Endothelial cell of umbilical vein (primary cell): Measurements from ENCODE around the gene OGDH. TPM values are rescaled to one million over a fixed set of nuclear protein-coding genes. Genes with fewer than 3 reads are reported as not detected.

Experiments
- BruUV-seq: library from RNA; stranded (reverse); fragments of 400-500 nt; replicated peaks from 2 replicates; lab custom pipeline; 2021; lab: Mats Ljungman, UMichigan
- CTCF ChIA-PET: fragments of 300-600, 350-600 bp; sonication (Branson Sonifier 250); formaldehyde crosslinking; loops from one replicate; lab custom pipeline; 2021; ENCODE audit warnings: antibody characterized with exemption, inconsistent platforms; lab: Charles Lee
- POLR2A ChIA-PET: fragments of 300-600, 350-600 bp; sonication (Branson Sonifier 250); formaldehyde crosslinking; loops from one replicate; lab custom pipeline; 2021; ENCODE audit warnings: antibody characterized with exemption, inconsistent platforms; lab: Charles Lee
- DNase-seq: peaks from one replicate; pipeline ENCODE4 v3.0.0-alpha.2; 2011; ENCODE audit warnings: low read depth, low spot score
- FAIRE-seq: peaks from 2 replicates; lab custom pipeline; 2011; peaks lifted over from hg19 to GRCh38; lab: Jason Lieb, UNC
- H2AFZ ChIP-seq: 2 replicates; pipeline ENCODE4 v1.6.0; 2012; ENCODE audit warnings: low read depth, low read length, control low read depth, inconsistent platforms
- H3K27ac ChIP-seq: 2 replicates; pipeline ENCODE4 v1.5.1; 2011; ENCODE audit warnings: low read depth, mild to moderate bottlenecking, control low read depth, low read length, moderate library complexity; ENCODE audit not compliant: insufficient read depth
- H3K27me3 ChIP-seq, 2 experiments: 2 replicates each; pipeline versions ENCODE4 v1.6.0 to v1.6.1; 2011; ENCODE audit warnings: low read length in 2 of 2, mixed read lengths in 1 of 2; ENCODE audit not compliant: control insufficient read depth in 2 of 2, insufficient read depth in 2 of 2
- H3K36me3 ChIP-seq, 2 experiments: 2 replicates in 1 of 2; 3 replicates in 1 of 2; pipeline ENCODE4 v1.5.1; 2011; ENCODE audit warnings: low read length in 2 of 2, mild to moderate bottlenecking in 1 of 2, moderate library complexity in 1 of 2; ENCODE audit not compliant: control insufficient read depth in 2 of 2, insufficient read depth in 2 of 2; ENCODE audit errors: extremely low read depth in 1 of 2
- H3K4me1 ChIP-seq: 3 replicates; pipeline ENCODE4 v1.5.1; 2011; ENCODE audit warnings: mild to moderate bottlenecking, low read length; ENCODE audit not compliant: control insufficient read depth, insufficient read depth; ENCODE audit errors: extremely low read depth
- H3K4me2 ChIP-seq: 2 replicates; pipeline ENCODE4 v1.6.1; 2011; ENCODE audit warnings: low read length, control low read depth, mixed read lengths; ENCODE audit not compliant: insufficient read depth
- H3K4me3 ChIP-seq, 3 experiments: fragments of 200-600 bp in 1 of 3; sonication (generic), shearing (Covaris generic) in 1 of 3; replicated peaks in 1 of 3; 2 replicates each; pipeline ENCODE4 v1.5.1; 2011 to 2016; ENCODE audit warnings: control low read depth in 3 of 3, low read length in 3 of 3, mild to moderate bottlenecking in 2 of 3, inconsistent platforms in 1 of 3, low read depth in 1 of 3, moderate library complexity in 1 of 3; ENCODE audit not compliant: insufficient read depth in 1 of 3
- H3K79me2 ChIP-seq: 2 replicates; pipeline ENCODE4 v1.6.0; 2012; ENCODE audit warnings: low read length, inconsistent platforms; ENCODE audit not compliant: control insufficient read depth, insufficient read depth
- H3K9ac ChIP-seq: replicated peaks from 2 replicates; pipeline ENCODE3; 2011; ENCODE audit warnings: low read length, control low read depth; ENCODE audit not compliant: insufficient read depth; ENCODE audit errors: extremely low read depth
- H3K9me1 ChIP-seq: replicated peaks from 3 replicates; pipeline ENCODE4 v1.6.0; 2011; ENCODE audit warnings: mild to moderate bottlenecking, low read length; ENCODE audit not compliant: control insufficient read depth, insufficient read depth; ENCODE audit errors: extremely low read depth
- H3K9me3 ChIP-seq: replicated peaks from 2 replicates; pipeline ENCODE4 v1.5.1; 2012; ENCODE audit warnings: low read length, inconsistent platforms; ENCODE audit not compliant: control insufficient read depth, insufficient read depth
- H4K20me1 ChIP-seq: replicated peaks from 2 replicates; pipeline ENCODE3; 2011; ENCODE audit warnings: mild to moderate bottlenecking, low read length; ENCODE audit not compliant: control insufficient read depth, insufficient read depth; ENCODE audit errors: extremely low read depth
- CTCF ChIP-seq, 2 donors: IDR thresholded peaks; 1 replicate in 1 of 2; 2 replicates in 1 of 2; pipeline ENCODE4 v1.5.1; 2011; ENCODE audit warnings: low read length in 2 of 2, mild to moderate bottlenecking in 2 of 2, moderate library complexity in 2 of 2, control low read depth in 1 of 2, inconsistent platforms in 1 of 2, low read depth in 1 of 2; ENCODE audit not compliant: insufficient read depth in 1 of 2; ENCODE audit errors: extremely low read depth in 1 of 2
- EZH2 ChIP-seq: IDR thresholded peaks from 2 replicates; pipeline ENCODE4 v1.6.1; 2012; ENCODE audit warnings: borderline replicate concordance, low read depth, mild to moderate bottlenecking, moderate library complexity, low read length, inconsistent platforms; ENCODE audit not compliant: severe bottlenecking
- FOS ChIP-seq: IDR thresholded peaks from 2 replicates; pipeline ENCODE4 v1.6.1; 2011; ENCODE audit warnings: mild to moderate bottlenecking, low read length, moderate library complexity, borderline replicate concordance; ENCODE audit not compliant: insufficient read depth
- GATA2 ChIP-seq: IDR thresholded peaks from 2 replicates; pipeline ENCODE4 v1.7.0; 2011; ENCODE audit warnings: low read depth, mild to moderate bottlenecking, moderate library complexity, mixed read lengths, low read length; ENCODE audit not compliant: insufficient read length, insufficient read depth
- JUN ChIP-seq: IDR thresholded peaks from 2 replicates; pipeline ENCODE4 v1.6.1; 2011; ENCODE audit warnings: borderline replicate concordance, low read depth; ENCODE audit not compliant: insufficient read length, insufficient read depth
- MAX ChIP-seq: IDR thresholded peaks from 2 replicates; pipeline ENCODE4 v1.6.1; 2011; ENCODE audit not compliant: insufficient read depth, insufficient read length
- MYC ChIP-seq: IDR thresholded peaks from one replicate; pipeline ENCODE4 v1.6.1; 2011; ENCODE audit warnings: mild to moderate bottlenecking, low read depth, low read length
- POLR2A ChIP-seq: IDR thresholded peaks from 2 replicates; pipeline ENCODE4 v1.6.1; 2012; ENCODE audit warnings: low read depth, mild to moderate bottlenecking, control low read depth, low read length
- POLR2AphosphoS5 ChIP-seq: IDR thresholded peaks from 2 replicates; pipeline ENCODE4 v1.6.1; 2012; ENCODE audit warnings: low read depth, mild to moderate bottlenecking, control low read depth, low read length, moderate library complexity; ENCODE audit not compliant: insufficient read depth
- dilution Hi-C: fragments of 300-500 bp; cut with MboI; formaldehyde crosslinking; loops from one replicate; pipeline ENCODE4 v1.15.0; 2019; ENCODE audit warnings: low sequenced_read_pairs; ENCODE audit not compliant: extremely low pct_ligation_motif_present
- intact Hi-C: fragments of 100-400 bp; cut with micrococcal nuclease; formaldehyde crosslinking; loops from one replicate; pipeline ENCODE4 v1.10.0; 2022
- polyA plus RNA-seq, 4 experiments: library from polyadenylated mRNA; depleted of rRNA in 3 of 4; stranded (reverse) in 3 of 4; unstranded in 1 of 4; fragments of >200 nt; gene quantifications; 2 replicates each; pipeline versions ENCODE4 v1.2.1 to v1.2.3, GENCODE V29; 2011 to 2012; ENCODE audit warnings: missing spikeins in 1 of 4
- total RNA-seq: library from RNA; stranded (reverse); gene quantifications from 2 replicates; pipeline ENCODE4 v1.2.3, GENCODE V29; 2021

Gene OGDH
- total and polyA plus RNA-seq, 2 donors (not counting 3 experiments of a cell fraction or from before 2014, with no cell fraction given), result 88.9 to 92.9 TPM

- FAIRE-seq (no peak), DNase-seq (no peak)
- H3K4me3 ChIP-seq, result no peak overlapping the region
- intact Hi-C loops, result no loop called here
- no TSS peak for BruUV-seq
- H3K79me2 ChIP-seq, result peaks cover 70% of the 10 kb centered on the region
- H4K20me1 ChIP-seq, result no peaks in the 10 kb centered on the region
- H3K27me3 ChIP-seq, result no peaks in the 10 kb centered on the region
- no peaks in the 10 kb centered on the region for H3K9me3 ChIP-seq
- CTCF ChIA-PET, result no interaction called here
- no peak overlapping the region for H3K9ac ChIP-seq
- H3K36me3 ChIP-seq, result no peaks in the 10 kb centered on the region
- H3K4me1 ChIP-seq, result peaks cover 11% of the 10 kb centered on the region
- no peak overlapping the region for H3K27ac ChIP-seq
- no peak overlapping the region for H2AFZ ChIP-seq
- POLR2A ChIA-PET, result interaction anchor here (0.7 to 0.9 kb wide), 2 partner anchors 13 to 72 kb away, joined by 3 to 4 read pairs; no protein-coding TSS in a partner anchor
- dilution Hi-C loops, result no loop called here
- H3K4me2 ChIP-seq, result no peak overlapping the region
- TF ChIP-seq MAX, result no peak
- no peak for TF ChIP-seq JUN
- TF ChIP-seq GATA2, result no peak
- TF ChIP-seq POLR2A, result no peak
- TF ChIP-seq CTCF (IDR thresholded peaks at IDR 0.05; ENCODE audit: extremely low read depth in 1 of 2, insufficient read depth in 1 of 2, low read depth in 1 of 2, low read length in 2 of 2), result no peak
- no peak for TF ChIP-seq FOS
- no peak for TF ChIP-seq MYC
- TF ChIP-seq EZH2, result no peak
- no peak for TF ChIP-seq POLR2AphosphoS5
- H3K9me1 ChIP-seq, result no peaks in the 10 kb centered on the region
Observed at GRCh38 chr7:44609829-44610228, 3.4 kb downstream of the OGDH start.
